Measurements from ENCODE around the gene SULT2B1. TPM values are rescaled to one million over a fixed set of nuclear protein-coding genes. Genes with fewer than 3 reads are reported as not detected.

The SULT2B1 gene
- total RNA-seq, 2 donors from 2014 or later: 1.0 TPM; not detected in 1

DNA sequence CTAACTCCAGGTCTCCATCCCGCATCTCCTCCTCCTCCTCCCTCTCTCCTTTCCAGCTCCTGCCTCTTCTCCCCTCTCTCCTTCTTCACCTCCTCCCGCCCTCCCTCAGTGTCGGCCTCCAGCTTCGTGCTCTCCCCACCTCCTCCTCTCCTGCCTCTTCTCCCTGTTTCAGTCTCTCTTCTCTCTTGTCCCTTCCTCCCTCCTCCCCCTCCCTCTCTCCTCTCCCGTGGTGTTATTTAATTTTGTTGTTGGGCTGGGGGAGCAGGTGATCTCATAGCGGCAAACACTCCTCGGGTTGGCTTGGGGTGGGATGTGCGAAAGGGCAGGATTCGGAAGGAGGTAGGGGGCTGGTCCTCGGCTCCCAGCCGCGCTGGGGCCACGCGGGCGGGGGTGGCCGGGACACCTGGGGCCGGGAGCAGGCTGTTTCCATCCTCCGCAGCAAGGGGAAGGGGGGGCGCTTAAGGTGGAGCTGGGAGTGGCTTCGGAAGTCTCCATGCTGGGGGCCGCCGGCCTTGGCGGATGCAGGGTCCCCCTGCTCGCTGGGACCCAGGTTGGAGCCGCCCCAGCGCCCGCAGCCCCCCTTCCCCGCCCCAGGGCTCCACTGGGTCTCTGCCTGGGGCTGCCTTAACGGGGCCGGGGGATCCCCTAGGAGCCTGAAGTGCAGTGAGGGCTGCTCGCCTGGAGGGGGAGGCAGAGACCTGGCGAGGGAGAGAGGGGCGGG, 94.2 kb downstream of the SULT2B1 start, which contains the start of gene CA11:
Gene CA11, minus strand, starts transcription at position 187 of the 721 bp plus-strand sequence. CDS start 555 bp downstream, outside the sequence.
- TF ChIP-seq POLR2A (IDR thresholded peaks at IDR 0.05): peak in 2 of 3 donors; percentile 57 to 67
- TF ChIP-seq, protein P1, sequence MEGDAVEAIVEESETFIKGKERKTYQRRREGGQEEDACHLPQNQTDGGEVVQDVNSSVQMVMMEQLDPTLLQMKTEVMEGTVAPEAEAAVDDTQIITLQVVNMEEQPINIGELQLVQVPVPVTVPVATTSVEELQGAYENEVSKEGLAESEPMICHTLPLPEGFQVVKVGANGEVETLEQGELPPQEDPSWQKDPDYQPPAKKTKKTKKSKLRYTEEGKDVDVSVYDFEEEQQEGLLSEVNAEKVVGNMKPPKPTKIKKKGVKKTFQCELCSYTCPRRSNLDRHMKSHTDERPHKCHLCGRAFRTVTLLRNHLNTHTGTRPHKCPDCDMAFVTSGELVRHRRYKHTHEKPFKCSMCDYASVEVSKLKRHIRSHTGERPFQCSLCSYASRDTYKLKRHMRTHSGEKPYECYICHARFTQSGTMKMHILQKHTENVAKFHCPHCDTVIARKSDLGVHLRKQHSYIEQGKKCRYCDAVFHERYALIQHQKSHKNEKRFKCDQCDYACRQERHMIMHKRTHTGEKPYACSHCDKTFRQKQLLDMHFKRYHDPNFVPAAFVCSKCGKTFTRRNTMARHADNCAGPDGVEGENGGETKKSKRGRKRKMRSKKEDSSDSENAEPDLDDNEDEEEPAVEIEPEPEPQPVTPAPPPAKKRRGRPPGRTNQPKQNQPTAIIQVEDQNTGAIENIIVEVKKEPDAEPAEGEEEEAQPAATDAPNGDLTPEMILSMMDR (IDR thresholded peaks at IDR 0.05): peak; percentile 90 to 98 (median 96)
- DNase-seq (peak; percentile 89 to 90 (median 89)), ATAC-seq (peak; percentile 91)
- peak within 1 kb of the TSS; percentile 10 to 35 for H3K4me3 ChIP-seq
- H3K36me3 ChIP-seq (replicated peaks in 1 of 2; ENCODE audit: insufficient read depth in 1 of 2, low read depth in 2 of 2): no peaks in the 10 kb centered on the region
- peak within 1 kb of the TSS; percentile 84 to 92 (median 90) for H3K27ac ChIP-seq
- intact Hi-C loops (cut with DNase I): no loop called here
- H3K4me1 ChIP-seq: peaks cover 23% of the 10 kb centered on the region
- WGBS, 2 donors: 1% methylated on average over 17 to 22 of the region's 33 CpGs
- no peaks in the 10 kb centered on the region for H3K9me3 ChIP-seq
- no peaks in the 10 kb centered on the region for H3K27me3 ChIP-seq

DNA sequence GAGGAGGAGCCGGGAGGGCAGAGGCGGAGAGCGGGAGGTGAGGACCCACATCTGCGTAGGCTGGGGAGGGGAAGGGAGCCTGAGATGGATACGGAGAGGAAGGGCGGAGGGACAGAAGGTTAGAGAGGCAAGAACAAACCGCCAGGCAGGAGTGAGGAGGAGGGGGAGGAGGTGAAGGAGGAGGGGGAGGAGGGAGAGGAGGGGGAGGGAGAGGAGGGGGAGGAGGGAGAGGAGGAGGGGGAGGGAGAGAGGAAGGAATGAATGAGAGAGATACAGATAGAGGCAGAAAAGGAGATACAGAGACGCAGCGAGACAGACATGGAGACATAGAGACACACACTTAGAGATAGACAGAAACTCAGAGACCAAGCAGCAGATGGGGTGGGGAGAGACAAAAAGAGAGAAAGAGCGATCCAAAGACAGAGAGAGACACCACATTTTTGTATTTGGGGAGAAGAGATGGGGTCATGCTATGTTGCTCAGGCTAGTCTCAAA, 94.8 kb downstream of the SULT2B1 start:
- WGBS, 2 donors: 10 to 12% methylated on average over 9 to 10 of the region's 10 CpGs
- DNase-seq: no peak
- TF ChIP-seq, protein P1 (IDR thresholded peaks at IDR 0.05): no peak
- TF ChIP-seq POLR2A (IDR thresholded peaks at IDR 0.05): no peak
- Histone ChIP-seq H3K9me3 (no peaks in the 10 kb centered on the region), H3K4me1 (peaks cover 22% of the 10 kb centered on the region), H3K27ac (peak overlapping the region; percentile 84 to 92 (median 90)), H3K36me3 (replicated peaks in 1 of 2; ENCODE audit: insufficient read depth in 1 of 2, low read depth in 2 of 2) (no peaks in the 10 kb centered on the region), H3K4me3 (no peak overlapping the region), H3K27me3 (no peaks in the 10 kb centered on the region)
- no peak for ATAC-seq
- intact Hi-C loops (cut with DNase I): no loop called here

DNA sequence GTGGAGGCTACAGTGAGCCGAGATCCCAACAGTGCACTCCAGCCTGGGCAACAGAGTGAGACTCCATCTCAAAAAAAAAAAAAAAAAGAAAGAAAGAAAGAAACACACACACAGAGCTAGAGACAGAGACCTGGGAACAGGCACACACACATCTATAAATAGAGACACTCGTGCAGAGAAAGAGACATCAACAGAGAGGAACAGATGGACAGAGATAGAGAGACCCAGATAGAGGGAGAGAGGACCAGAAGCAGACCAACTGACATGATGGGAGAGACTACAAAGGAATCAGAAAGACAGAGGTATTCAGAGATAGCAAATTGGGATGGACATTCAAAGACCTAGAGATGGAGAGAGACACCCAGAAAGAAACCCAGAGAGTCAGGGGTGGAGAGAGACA, 96.2 kb downstream of the SULT2B1 start:
- H3K4me1 ChIP-seq: peaks cover 22% of the 10 kb centered on the region
- H3K27me3 ChIP-seq: no peaks in the 10 kb centered on the region
- ATAC-seq: no peak
- intact Hi-C loops (cut with DNase I): no loop called here
- no peak for TF ChIP-seq POLR2A (IDR thresholded peaks at IDR 0.05)
- TF ChIP-seq, protein P1 (IDR thresholded peaks at IDR 0.05): no peak
- no peak overlapping the region for H3K27ac ChIP-seq
- 61 to 72% methylated on average over 2 of the region's 2 CpGs for WGBS, 2 donors
- H3K9me3 ChIP-seq: no peaks in the 10 kb centered on the region
- H3K36me3 ChIP-seq (replicated peaks in 1 of 2; ENCODE audit: insufficient read depth in 1 of 2, low read depth in 2 of 2): no peaks in the 10 kb centered on the region
- DNase-seq: no peak
- no peak overlapping the region for H3K4me3 ChIP-seq

Other genes starting within 250 kb of the SULT2B1 start
- gene EMP3, start 226.6 kb upstream of the SULT2B1 start, total RNA-seq: 1 to 10 TPM; 2.6 to 7.0 TPM
- gene TMEM143, start 188.2 kb upstream of the SULT2B1 start, total RNA-seq: 10 to 100 TPM; 14.5 to 16.1 TPM
- gene SYNGR4, start 187.8 kb upstream of the SULT2B1 start, total RNA-seq: under 1 TPM in 1 of 2 donors, not detected in 1; 0.78 TPM
- gene KDELR1, start 160.6 kb upstream of the SULT2B1 start, total RNA-seq: 10 to 100 TPM; 47.5 to 51.4 TPM
- gene GRIN2D, start 158.5 kb upstream of the SULT2B1 start, total RNA-seq: 1 to 10 TPM in 1 of 2 donors, under 1 TPM in 1; 0.26 to 2.0 TPM
- 10 to 100 TPM; 11.9 TPM for gene GRWD1, start 106.2 kb upstream of the SULT2B1 start, total RNA-seq
- 1 to 10 TPM in 1 of 2 donors, under 1 TPM in 1; 0.66 to 1.6 TPM for gene KCNJ14, start 96.6 kb upstream of the SULT2B1 start, total RNA-seq
- 10 to 100 TPM; 76.1 to 94.2 TPM for gene CYTH2, start 82.8 kb upstream of the SULT2B1 start, total RNA-seq
- gene LMTK3, start 40.3 kb upstream of the SULT2B1 start, total RNA-seq: 1 to 10 TPM; 4.2 to 9.6 TPM
- not detected for gene SPACA4, start 54.6 kb downstream of the SULT2B1 start, total RNA-seq
- 1 to 10 TPM in 1 of 2 donors, under 1 TPM in 1; 0.33 to 4.2 TPM for gene FAM83E, start 62.9 kb downstream of the SULT2B1 start, total RNA-seq
- 1,000 to 10,000 TPM; 2,402 to 3,112 TPM for gene RPL18, start 67.0 kb downstream of the SULT2B1 start, total RNA-seq
- 10 to 100 TPM in 1 of 2 donors, 1 to 10 TPM in 1; 8.3 to 37.6 TPM for gene SPHK2, start 67.3 kb downstream of the SULT2B1 start, total RNA-seq
- gene DBP, start 85.2 kb downstream of the SULT2B1 start, total RNA-seq: 1 to 10 TPM; 2.0 to 4.9 TPM
- gene CA11, start 94.0 kb downstream of the SULT2B1 start, total RNA-seq: 1 to 10 TPM in 1 of 2 donors, not detected in 1; 2.9 TPM
- gene NTN5, start 120.8 kb downstream of the SULT2B1 start, total RNA-seq: not detected
- 1 to 10 TPM; 2.0 to 3.4 TPM for gene FUT2, start 143.8 kb downstream of the SULT2B1 start, total RNA-seq
- gene MAMSTR, start 167.6 kb downstream of the SULT2B1 start, total RNA-seq: 1 to 10 TPM in 1 of 2 donors, under 1 TPM in 1; 0.26 to 7.3 TPM
- gene RASIP1, start 188.4 kb downstream of the SULT2B1 start, total RNA-seq: 10 to 100 TPM; 14.5 to 60.0 TPM
- gene IZUMO1, start 194.7 kb downstream of the SULT2B1 start, total RNA-seq: 10 to 100 TPM in 1 of 2 donors, 1 to 10 TPM in 1; 1.6 to 14.5 TPM
- 10 to 100 TPM; 14.8 to 79.1 TPM for gene FUT1, start 200.5 kb downstream of the SULT2B1 start, total RNA-seq
- not detected for gene FGF21, start 203.4 kb downstream of the SULT2B1 start, total RNA-seq

Measured in body of pancreas (tissue), 4 donors.